Vagina (tissue), 2 donors: Measurements from ENCODE around the gene MRTFA. TPM values are rescaled to one million over a fixed set of nuclear protein-coding genes. Genes with fewer than 3 reads are reported as not detected.
"Not testable (repeated sequence)": the region's sequence is repeated elsewhere in the genome, so short reads cannot be mapped to it uniquely, and the experiment has no call there.

Experiments used
- DNase-seq, 2 donors: peaks; one replicate each; pipeline ENCODE4 v3.0.0-alpha.2; 2017; ENCODE audit errors: extremely low spot score in 2 of 2
- H3K27ac ChIP-seq: fragments of 200-600 bp; sonication (generic); one replicate; pipeline ENCODE4 v1.5.1; 2019
- H3K27me3 ChIP-seq: fragments of 200-600 bp; sonication (generic); one replicate; pipeline ENCODE4 v1.5.1; 2019
- H3K36me3 ChIP-seq, 2 donors: fragments of 200-600 bp; sonication (generic); one replicate each; pipeline ENCODE4 v1.5.1; 2017 to 2019
- H3K4me1 ChIP-seq: fragments of 200-600 bp; sonication (generic); one replicate; pipeline ENCODE4 v1.5.1; 2019
- H3K4me3 ChIP-seq, 2 donors: fragments of 200-600 bp; sonication (generic); 1 replicate in 1 of 2; 2 replicates in 1 of 2; pipeline ENCODE4 v1.5.1; 2016 to 2019
- H3K9me3 ChIP-seq: fragments of 200-600 bp; sonication (generic); one replicate; pipeline ENCODE4 v1.5.1; 2019
- POLR2A ChIP-seq, 2 donors: fragments of 450-650 bp; IDR thresholded peaks; one replicate each; pipeline ENCODE4 v1.6.1; 2017; ENCODE audit warnings: antibody characterized with exemption in 2 of 2, mild to moderate bottlenecking in 2 of 2, moderate library complexity in 2 of 2
- POLR2AphosphoS5 ChIP-seq, 2 donors: sonication (generic); formaldehyde crosslinking; IDR thresholded peaks; one replicate each; pipeline ENCODE4 v1.9.0; 2017; ENCODE audit warnings: antibody characterized with exemption in 2 of 2, mild to moderate bottlenecking in 2 of 2, low read depth in 1 of 2; ENCODE audit not compliant: insufficient read depth in 1 of 2
- intact Hi-C: fragments of 100-400 bp; cut with DNase I; formaldehyde crosslinking; loops from one replicate; pipeline ENCODE4 v1.15.1; 2023
- total RNA-seq: library from RNA; depleted of rRNA; stranded (reverse); fragments of >200 nt; gene quantifications from one replicate; pipeline ENCODE4 v1.2.3, GENCODE V29; 2016
- TF ChIP-seq, protein P1 (sequence below), 3 experiments: fragments of 450-650 bp in 2 of 3; fragments of 200-600 bp in 1 of 3; sonication (generic) in 1 of 3; IDR thresholded peaks; one replicate each; pipeline ENCODE4 v1.5.1; 2017 to 2019; ENCODE audit warnings: antibody characterized with exemption in 3 of 3, mild to moderate bottlenecking in 2 of 3, moderate library complexity in 2 of 3

MRTFA gene
- total RNA-seq, 1 donor from 2014 or later = 99.4 TPM

DNA sequence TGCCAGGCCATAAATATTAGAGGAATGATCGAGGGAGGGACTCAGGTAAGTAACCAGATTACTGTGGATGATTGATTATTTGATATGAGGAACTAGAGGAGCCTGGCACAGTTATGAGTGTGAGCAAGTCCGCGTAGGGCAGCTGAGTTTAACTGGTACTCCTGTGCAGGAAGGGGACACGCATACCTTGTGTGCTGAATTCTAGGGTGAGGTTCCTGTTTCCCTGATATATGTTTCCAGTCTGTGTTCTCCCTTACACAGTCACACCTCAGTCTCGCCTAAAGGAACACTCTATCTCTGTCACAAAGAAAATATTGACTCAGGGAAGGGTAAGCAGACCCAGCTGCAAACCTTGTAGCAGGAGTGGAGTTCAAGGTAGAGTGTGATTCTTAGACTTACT lies 248.8 kb downstream of the MRTFA start:
- TF ChIP-seq POLR2AphosphoS5 (IDR thresholded peaks at IDR 0.05; ENCODE audit: insufficient read depth in 1 of 2, low read depth in 1 of 2) (no peak), POLR2A (IDR thresholded peaks at IDR 0.05) (no peak)
- TF ChIP-seq, protein P1, sequence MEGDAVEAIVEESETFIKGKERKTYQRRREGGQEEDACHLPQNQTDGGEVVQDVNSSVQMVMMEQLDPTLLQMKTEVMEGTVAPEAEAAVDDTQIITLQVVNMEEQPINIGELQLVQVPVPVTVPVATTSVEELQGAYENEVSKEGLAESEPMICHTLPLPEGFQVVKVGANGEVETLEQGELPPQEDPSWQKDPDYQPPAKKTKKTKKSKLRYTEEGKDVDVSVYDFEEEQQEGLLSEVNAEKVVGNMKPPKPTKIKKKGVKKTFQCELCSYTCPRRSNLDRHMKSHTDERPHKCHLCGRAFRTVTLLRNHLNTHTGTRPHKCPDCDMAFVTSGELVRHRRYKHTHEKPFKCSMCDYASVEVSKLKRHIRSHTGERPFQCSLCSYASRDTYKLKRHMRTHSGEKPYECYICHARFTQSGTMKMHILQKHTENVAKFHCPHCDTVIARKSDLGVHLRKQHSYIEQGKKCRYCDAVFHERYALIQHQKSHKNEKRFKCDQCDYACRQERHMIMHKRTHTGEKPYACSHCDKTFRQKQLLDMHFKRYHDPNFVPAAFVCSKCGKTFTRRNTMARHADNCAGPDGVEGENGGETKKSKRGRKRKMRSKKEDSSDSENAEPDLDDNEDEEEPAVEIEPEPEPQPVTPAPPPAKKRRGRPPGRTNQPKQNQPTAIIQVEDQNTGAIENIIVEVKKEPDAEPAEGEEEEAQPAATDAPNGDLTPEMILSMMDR (IDR thresholded peaks at IDR 0.05) = no peak
- Histone ChIP-seq H3K9me3 (no peaks in the 10 kb centered on the region), H3K36me3 (no peaks in the 10 kb centered on the region), H3K4me3 (no peak overlapping the region), H3K27ac (no peak overlapping the region), H3K4me1 (peaks cover 6% of the 10 kb centered on the region), H3K27me3 (no peaks in the 10 kb centered on the region)
- no peak for DNase-seq
- intact Hi-C loops = no loop called here

DNA sequence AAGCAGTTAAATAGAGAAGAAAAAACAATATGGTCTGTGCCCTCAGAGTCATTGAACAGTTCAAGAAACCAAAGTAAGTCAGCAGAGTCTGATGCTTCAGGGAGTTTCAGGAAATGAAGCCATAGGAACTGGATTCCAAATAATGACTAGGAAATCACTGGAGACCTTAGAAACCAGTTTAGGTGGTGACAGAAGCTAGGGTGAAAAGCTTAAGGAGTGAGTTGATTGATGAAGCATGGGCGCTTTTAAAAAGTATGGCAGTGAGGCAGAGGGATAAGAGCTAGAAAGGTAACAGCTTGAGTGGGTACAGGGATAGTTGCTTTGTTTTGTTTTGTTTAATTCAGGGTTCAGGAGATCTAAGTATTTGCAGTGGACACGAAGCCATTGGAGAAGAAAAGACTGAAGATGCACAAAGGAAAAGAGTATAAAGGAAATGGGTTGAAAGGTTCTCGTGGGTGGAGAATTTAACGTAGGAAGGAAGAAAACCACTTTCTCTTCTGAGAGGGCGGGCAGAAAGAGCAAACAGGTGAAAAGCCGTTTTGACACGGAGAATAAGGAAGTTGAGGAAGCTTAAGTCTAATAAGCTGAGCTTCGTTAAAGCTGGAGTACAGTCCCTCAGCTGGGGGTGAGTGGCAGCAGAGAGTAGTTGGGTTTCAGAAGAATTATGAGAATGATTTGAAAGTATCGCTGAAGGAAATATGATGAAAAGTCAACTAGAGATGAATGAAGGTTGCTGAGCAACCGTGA lies 251.3 kb downstream of the MRTFA start:
- Histone ChIP-seq H3K27ac (no peak overlapping the region), H3K36me3 (no peaks in the 10 kb centered on the region), H3K9me3 (no peaks in the 10 kb centered on the region), H3K4me3 (no peak overlapping the region), H3K27me3 (no peaks in the 10 kb centered on the region), H3K4me1 (peaks cover 6% of the 10 kb centered on the region)
- intact Hi-C loops = no loop called here
- TF ChIP-seq, protein P1 (IDR thresholded peaks at IDR 0.05) = no peak
- no peak for DNase-seq

DNA sequence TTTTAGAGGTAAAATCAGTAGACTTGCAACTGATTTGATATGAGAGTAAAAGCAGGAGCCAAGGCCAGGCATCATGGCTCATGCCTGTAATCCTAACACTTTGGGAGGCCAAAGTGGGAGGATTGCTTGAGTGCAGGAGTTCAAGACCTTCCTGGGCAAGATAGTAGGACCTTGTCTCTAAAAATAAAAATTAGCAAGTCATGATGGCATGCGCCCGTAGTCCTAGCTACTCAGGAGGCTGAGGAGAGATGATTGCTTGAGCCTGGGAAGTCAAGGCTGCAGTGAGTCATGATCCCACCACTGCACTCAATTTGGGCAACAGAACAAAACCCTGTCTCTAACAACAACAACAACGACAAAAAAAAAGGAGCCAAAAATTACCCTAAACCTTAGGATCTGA lies 252.6 kb downstream of the MRTFA start:
- DNase-seq = no peak
- no peaks in the 10 kb centered on the region for H3K9me3 ChIP-seq
- no peaks in the 10 kb centered on the region for H3K36me3 ChIP-seq
- TF ChIP-seq POLR2A (IDR thresholded peaks at IDR 0.05) = no peak
- TF ChIP-seq, protein P1 (IDR thresholded peaks at IDR 0.05) = no peak
- TF ChIP-seq POLR2AphosphoS5 (IDR thresholded peaks at IDR 0.05; ENCODE audit: insufficient read depth in 1 of 2, low read depth in 1 of 2) = no peak
- no peaks in the 10 kb centered on the region for H3K27me3 ChIP-seq
- no peak overlapping the region for H3K4me3 ChIP-seq
- H3K27ac ChIP-seq = no peak overlapping the region
- peaks cover 6% of the 10 kb centered on the region for H3K4me1 ChIP-seq
- intact Hi-C loops = no loop called here

DNA sequence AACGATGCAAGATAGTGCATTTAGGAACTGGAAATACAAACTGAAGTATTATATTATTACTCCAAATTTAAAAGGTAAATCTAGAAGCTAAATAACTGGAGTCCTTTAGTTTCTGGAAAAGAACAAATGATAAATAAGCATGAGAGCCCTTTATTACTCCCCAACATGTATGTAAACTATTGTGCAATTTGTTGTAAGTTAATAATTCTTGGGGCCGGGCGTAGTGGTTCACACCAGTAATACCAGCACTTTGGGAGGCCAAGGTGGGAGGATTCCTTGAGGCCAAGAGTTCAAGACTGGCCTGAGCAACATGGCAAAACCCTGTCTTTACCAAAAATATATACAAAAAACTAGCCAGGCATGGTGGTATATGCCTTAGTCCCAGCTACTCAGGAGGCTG lies 255.1 kb downstream of the MRTFA start:
- TF ChIP-seq, protein P1 (IDR thresholded peaks at IDR 0.05) = no peak
- TF ChIP-seq POLR2AphosphoS5 (IDR thresholded peaks at IDR 0.05; ENCODE audit: insufficient read depth in 1 of 2, low read depth in 1 of 2) (no peak), POLR2A (IDR thresholded peaks at IDR 0.05) (no peak)
- H3K9me3 ChIP-seq = no peaks in the 10 kb centered on the region
- no peaks in the 10 kb centered on the region for H3K27me3 ChIP-seq
- H3K36me3 ChIP-seq = no peaks in the 10 kb centered on the region
- no peak overlapping the region for H3K4me3 ChIP-seq
- H3K27ac ChIP-seq = no peak overlapping the region
- no peak for DNase-seq
- H3K4me1 ChIP-seq = peaks cover 6% of the 10 kb centered on the region
- intact Hi-C loops = no loop called here

DNA sequence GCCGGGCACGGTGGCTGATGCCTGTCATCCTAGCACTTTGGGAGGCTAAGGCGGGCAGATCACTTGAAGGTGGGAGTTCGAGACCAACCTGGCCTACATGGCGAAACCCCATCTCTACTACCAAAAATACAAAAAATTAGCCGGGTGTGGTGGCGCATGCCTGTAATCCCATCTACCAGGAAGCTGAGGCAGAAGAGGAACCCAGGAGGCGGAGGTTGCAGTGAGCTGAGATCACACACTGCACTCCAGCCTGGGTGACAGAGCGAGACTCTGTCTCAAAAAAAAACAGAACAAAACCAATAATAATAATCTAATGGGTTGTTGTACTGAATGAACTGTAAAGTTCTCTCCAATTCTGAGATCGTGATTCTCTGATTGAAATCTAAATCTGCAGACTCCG lies 258.1 kb downstream of the MRTFA start:
- H3K4me3 ChIP-seq, intact Hi-C loops, H3K4me1 ChIP-seq, H3K27me3 ChIP-seq, H3K27ac ChIP-seq, H3K36me3 ChIP-seq, H3K9me3 ChIP-seq, DNase-seq: not testable (repeated sequence)
